Measurements from ENCODE around the gene MVD. TPM values are rescaled to one million over a fixed set of nuclear protein-coding genes. Genes with fewer than 3 reads are reported as not detected.

Gene MVD
- total and polyA plus RNA-seq, 2 experiments from 2014 or later = 95.3 to 149 TPM

DNA sequence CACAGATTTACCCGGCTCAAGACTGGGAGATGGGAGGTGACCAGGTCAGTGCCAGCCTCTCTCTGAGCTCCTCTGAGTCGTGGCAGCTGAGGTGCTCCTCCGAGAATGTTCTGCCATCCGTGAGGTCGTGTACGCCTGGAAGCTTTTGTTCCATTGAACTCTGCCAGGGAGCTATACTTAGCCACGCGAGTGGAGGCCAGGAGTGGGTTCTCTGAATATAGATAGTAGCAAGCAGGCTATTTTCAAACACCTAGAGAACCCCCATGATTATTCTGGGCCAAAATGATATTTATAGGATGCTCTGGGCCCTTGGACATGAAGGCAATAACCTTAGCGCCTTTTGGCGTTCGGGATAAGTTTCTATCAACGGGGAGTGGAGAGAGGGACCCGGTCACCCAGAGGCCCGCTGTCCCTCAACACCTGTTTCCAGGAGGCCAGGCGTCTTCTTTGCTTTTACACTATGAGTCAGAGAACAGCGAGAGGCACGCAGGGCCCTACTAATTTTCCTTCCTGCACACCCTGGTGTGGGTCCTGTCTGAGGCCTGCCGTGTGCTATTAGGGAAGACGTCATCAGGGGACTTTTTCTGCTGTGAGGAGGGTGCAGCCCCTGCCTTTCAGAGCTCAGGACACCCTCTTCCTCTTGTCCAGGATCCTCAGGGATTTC lies 11.0 kb upstream of the MVD start:
- no peak for ATAC-seq
- no peak for DNase-seq (ENCODE audit: low spot score)
- Mint-ChIP-seq H3K27ac (no peak overlapping the region), H3K9me3 (peaks cover under 1% of the 10 kb centered on the region; the same call in 1 of the 3 replicates), H3K4me3 (no peak overlapping the region), H3K36me3 (ENCODE audit: low read depth) (peaks cover under 1% of the 10 kb centered on the region), H3K27me3 (ENCODE audit: insufficient read depth, low read depth, poor library complexity) (peaks cover 12% of the 10 kb centered on the region), H3K4me1 (peaks cover 6% of the 10 kb centered on the region; the same call in 2 of the 3 replicates)
- Histone ChIP-seq H3K4me2 (no peak overlapping the region), H3K4me1 (ENCODE audit: insufficient read depth) (peaks cover 5% of the 10 kb centered on the region; the same call in 1 of the 2 replicates), H2AFZ (no peak overlapping the region), H3K27me3 (ENCODE audit: insufficient read depth) (no peaks in the 10 kb centered on the region), H4K20me1 (replicated peaks; ENCODE audit: insufficient read depth) (no peaks in the 10 kb centered on the region; the same call in 1 of the 2 replicates), H3K27ac (ENCODE audit: low read depth) (no peak overlapping the region), H3K36me3 (ENCODE audit: insufficient read depth) (no peaks in the 10 kb centered on the region; the same call in 1 of the 2 replicates), H3K79me2 (replicated peaks; ENCODE audit: insufficient read depth) (no peaks in the 10 kb centered on the region), H3K4me3 (no peak overlapping the region), H3F3A (replicated peaks; ENCODE audit: low read depth) (0 out of 2 replicates have a peak, but pooled peaks cover 11% of the 10 kb centered on the region), H3K9me2 (ENCODE audit: insufficient read depth) (no peaks in the 10 kb centered on the region)
- TF ChIP-seq ZNF331 (CRISPR knock-in tag; IDR thresholded peaks at IDR 0.05; ENCODE audit: low read depth) (no peak), NANOG (IDR thresholded peaks at IDR 0.05; ENCODE audit: borderline replicate concordance) (no peak), POLR2AphosphoS5 (IDR thresholded peaks at IDR 0.05; ENCODE audit: low read depth) (no peak), JUNB (IDR thresholded peaks at IDR 0.05; ENCODE audit: unreplicated experiment) (no peak), EZH2phosphoT487 (IDR thresholded peaks at IDR 0.05; ENCODE audit: unreplicated experiment) (no peak), ZNF114 (CRISPR knock-in tag; IDR thresholded peaks at IDR 0.05) (no peak), EZH2 (IDR thresholded peaks at IDR 0.05; ENCODE audit: low read depth, unreplicated experiment) (no peak)
- TF ChIP-seq, protein P1, sequence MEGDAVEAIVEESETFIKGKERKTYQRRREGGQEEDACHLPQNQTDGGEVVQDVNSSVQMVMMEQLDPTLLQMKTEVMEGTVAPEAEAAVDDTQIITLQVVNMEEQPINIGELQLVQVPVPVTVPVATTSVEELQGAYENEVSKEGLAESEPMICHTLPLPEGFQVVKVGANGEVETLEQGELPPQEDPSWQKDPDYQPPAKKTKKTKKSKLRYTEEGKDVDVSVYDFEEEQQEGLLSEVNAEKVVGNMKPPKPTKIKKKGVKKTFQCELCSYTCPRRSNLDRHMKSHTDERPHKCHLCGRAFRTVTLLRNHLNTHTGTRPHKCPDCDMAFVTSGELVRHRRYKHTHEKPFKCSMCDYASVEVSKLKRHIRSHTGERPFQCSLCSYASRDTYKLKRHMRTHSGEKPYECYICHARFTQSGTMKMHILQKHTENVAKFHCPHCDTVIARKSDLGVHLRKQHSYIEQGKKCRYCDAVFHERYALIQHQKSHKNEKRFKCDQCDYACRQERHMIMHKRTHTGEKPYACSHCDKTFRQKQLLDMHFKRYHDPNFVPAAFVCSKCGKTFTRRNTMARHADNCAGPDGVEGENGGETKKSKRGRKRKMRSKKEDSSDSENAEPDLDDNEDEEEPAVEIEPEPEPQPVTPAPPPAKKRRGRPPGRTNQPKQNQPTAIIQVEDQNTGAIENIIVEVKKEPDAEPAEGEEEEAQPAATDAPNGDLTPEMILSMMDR (conservative IDR thresholded peaks at IDR 0.05; ENCODE audit: low read depth in 2 of 2) = no peak

DNA sequence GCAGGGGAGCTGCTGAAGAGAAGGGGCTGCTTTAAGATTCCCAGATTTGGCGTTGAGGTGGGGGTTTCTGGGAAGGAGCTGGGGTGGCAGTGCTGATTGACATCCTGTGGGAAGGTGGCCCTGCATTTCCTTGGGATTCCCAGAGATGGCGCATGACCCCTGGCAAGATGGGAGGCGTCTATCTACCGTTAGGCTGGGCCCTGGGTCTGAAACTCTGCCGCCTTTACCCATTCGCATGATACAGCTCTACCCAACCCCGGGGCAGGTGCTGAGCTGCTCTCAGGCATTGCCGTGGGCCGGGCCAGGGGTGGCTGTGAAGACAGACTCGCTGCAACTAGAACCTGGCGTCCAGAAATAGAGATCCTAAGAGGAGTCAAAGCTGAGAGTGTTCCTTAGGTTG lies 9.9 kb upstream of the MVD start:
- Histone ChIP-seq H3K36me3 (ENCODE audit: insufficient read depth) (no peaks in the 10 kb centered on the region; the same call in 1 of the 2 replicates), H3K27me3 (ENCODE audit: insufficient read depth) (no peaks in the 10 kb centered on the region), H4K20me1 (replicated peaks; ENCODE audit: insufficient read depth) (no peaks in the 10 kb centered on the region; the same call in 1 of the 2 replicates), H3K27ac (ENCODE audit: low read depth) (no peak overlapping the region), H3K79me2 (replicated peaks; ENCODE audit: insufficient read depth) (no peaks in the 10 kb centered on the region), H3F3A (replicated peaks; ENCODE audit: low read depth) (0 out of 2 replicates have a peak, but pooled peaks cover 11% of the 10 kb centered on the region), H3K9me2 (ENCODE audit: insufficient read depth) (no peaks in the 10 kb centered on the region), H3K4me1 (ENCODE audit: insufficient read depth) (peaks cover 5% of the 10 kb centered on the region; the same call in 1 of the 2 replicates), H3K4me2 (peak overlapping the region; percentile 57; the same call in 1 of the 2 replicates), H2AFZ (no peak overlapping the region), H3K4me3 (no peak overlapping the region)
- DNase-seq (ENCODE audit: low spot score) (peak; percentile 93), ATAC-seq (peak; percentile 98)
- H3K36me3 Mint-ChIP-seq (ENCODE audit: low read depth) = peaks cover 10% of the 10 kb centered on the region
- H3K9me3 Mint-ChIP-seq = peaks cover 10% of the 10 kb centered on the region
- H3K27me3 Mint-ChIP-seq (ENCODE audit: insufficient read depth, low read depth, poor library complexity) = peaks cover 18% of the 10 kb centered on the region
- TF ChIP-seq, protein P1 (conservative IDR thresholded peaks at IDR 0.05; ENCODE audit: low read depth in 2 of 2) = peak; percentile 56 to 75
- TF ChIP-seq NANOG (IDR thresholded peaks at IDR 0.05; ENCODE audit: borderline replicate concordance) = no peak
- no peak overlapping the region for H3K27ac Mint-ChIP-seq
- H3K4me1 Mint-ChIP-seq = peaks cover 6% of the 10 kb centered on the region; the same call in 2 of the 3 replicates
- no peak overlapping the region for H3K4me3 Mint-ChIP-seq

All from GM23338 (cell line).